SIG-M5 treated with dmso at 0.1 percent for 504 hours (cell line): ENCODE data around the gene NLGN4X.

Source experiments
- DNase-seq: peaks from one replicate; lab custom pipeline; 2025; ENCODE audit not compliant: unreplicated experiment; lab: John Stamatoyannopoulos, UW

Gene NLGN4X

GRCh38 chrX:6228720-6229119 is at the start of gene NLGN4X:
NLGN4X (minus strand) TSS chrX:6228867; CDS start chrX:6151466, 77,401 bp downstream.
- no peak for DNase-seq

- no peak for DNase-seq
Measured at GRCh38 chrX:6266041-6266440, 37.4 kb upstream of the NLGN4X start.

GRCh38 chrX:6262959-6263358 is 34.3 kb upstream of the NLGN4X start:
- DNase-seq = no peak

GRCh38 chrX:6257025-6257424 is 28.4 kb upstream of the NLGN4X start:
- no peak for DNase-seq

DNA sequence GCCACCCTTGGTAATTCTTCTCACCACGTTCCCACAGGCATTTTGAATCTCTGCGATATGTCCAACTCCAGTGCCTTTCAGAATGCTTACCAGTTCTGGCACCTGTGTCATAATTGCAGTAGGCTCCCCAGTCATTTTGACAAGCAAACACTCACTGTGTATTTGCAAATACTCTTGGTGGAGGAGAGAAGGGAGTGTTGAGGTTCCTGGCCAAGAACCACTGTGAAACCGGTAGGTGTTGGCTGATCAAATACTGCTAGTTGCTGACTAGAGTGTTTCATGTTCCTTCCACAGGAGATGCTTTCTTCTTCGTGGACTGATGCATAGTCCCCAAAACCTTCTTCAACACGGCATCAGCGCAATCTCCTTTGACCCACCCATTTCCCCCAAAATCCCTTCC is 16.0 kb upstream of the NLGN4X start:
- no peak for DNase-seq

DNA sequence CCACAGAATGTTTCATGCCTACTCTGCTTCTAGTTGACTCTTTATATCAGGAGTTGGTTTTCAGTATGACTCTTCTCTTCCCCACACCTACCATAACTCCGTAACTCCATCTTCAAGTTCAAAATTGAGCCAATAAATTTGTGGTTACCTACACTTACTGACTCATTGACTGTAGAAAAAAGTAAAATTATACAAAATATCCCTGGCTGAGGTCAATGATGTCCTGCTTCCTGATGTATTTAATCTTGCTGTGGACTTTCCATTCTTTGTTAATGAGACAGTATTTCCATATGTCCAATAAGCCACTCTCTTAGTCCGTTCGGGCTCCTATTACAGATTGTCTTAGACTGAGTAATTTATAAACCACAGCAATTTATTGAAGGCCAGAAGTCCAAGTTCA is 9.9 kb upstream of the NLGN4X start:
- DNase-seq = no peak

- no peak for DNase-seq
Measured at GRCh38 chrX:6227935-6228334, 732 bp downstream of the NLGN4X start.

DNA sequence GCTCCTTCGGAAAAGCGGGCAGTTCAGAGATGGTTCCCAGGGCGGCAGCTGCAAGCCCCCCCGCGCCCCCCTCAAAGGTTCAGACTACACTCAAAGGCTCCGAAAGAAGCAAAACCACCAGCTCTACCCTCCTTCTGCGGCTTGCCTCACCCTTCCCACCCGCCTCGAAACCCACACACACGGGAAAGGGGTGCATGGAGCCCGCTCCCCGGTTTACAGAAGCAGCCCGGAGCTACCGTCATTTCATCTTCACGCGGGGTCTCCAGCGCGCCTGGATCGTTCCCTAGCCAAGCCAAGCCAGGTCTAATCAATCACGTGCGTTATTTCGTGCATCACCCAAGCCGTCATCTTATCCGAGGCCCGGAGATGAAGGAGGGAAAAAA is 1.2 kb downstream of the NLGN4X start:
- no peak for DNase-seq

- DNase-seq = no peak
Measured at GRCh38 chrX:6226596-6227452, 1.8 kb downstream of the NLGN4X start.

- DNase-seq = no peak
Measured at GRCh38 chrX:6225911-6226595, 2.6 kb downstream of the NLGN4X start.

DNA sequence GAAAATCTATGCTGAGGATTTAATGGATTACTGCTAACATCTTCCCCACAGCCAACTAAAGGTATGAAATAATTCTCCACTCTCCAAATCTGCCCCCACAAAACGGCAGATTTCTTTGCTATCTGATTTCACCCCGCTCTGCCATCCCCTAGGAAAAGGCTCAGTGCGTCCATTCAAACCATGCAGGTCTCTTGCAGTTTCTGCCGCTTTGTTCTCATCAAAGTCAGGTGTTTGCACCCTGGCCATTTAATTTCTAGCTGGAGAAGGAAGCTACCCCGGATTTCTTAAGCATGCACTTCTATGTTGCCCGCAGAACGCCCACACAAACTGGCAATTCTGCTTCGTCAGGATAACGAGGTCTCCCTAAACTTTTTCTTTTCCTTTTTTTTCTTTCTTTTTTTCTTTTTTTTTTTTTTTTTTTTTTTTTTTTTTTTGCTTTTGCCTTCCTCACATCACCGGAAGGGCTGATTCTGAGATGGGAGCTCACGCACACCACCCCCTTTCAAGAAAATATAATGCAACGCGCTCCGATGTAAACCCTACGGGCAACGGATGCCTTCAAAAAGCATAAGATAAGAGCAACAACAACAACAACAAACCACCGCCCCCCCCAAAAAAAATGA is 3.3 kb downstream of the NLGN4X start:
- DNase-seq = no peak

DNA sequence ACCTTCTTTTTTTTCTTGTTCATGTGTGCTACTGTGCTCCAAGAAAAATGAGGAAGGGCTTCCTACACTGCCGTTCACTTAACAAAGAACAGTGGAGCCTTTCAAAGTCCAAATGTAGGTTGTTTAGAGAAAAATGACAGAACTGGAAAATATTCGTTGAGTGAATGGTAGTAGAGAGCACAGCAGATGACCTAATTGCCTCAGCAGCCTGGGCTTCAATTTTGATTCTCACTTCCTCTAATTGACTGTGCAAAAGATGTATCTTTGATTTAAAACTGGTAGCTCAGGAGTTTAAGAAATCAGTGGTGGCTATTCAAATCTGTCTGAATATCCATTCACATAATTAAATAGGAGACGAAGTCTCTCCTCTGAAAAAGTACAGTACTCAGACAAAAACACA is 5.2 kb downstream of the NLGN4X start:
- DNase-seq = no peak

DNA sequence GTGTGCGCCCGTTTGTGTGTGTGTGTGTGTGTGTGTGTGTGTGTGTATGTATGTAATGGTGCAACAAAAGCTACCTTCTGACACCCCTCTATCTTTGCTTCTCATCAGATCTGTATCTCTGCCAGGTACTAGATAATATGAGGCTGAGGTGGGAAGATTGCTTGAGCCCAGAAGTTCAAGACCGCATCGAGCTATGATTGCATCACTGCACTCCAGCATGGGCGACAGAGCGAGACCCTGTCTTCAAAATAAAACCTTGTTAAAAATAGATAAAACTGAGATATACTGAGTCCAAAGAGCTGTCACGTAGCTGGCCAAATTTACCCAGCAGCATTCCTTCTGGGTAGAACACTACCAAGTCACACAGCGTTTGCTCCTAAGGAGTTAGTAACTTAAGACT is 18.4 kb downstream of the NLGN4X start:
- no peak for DNase-seq

DNA sequence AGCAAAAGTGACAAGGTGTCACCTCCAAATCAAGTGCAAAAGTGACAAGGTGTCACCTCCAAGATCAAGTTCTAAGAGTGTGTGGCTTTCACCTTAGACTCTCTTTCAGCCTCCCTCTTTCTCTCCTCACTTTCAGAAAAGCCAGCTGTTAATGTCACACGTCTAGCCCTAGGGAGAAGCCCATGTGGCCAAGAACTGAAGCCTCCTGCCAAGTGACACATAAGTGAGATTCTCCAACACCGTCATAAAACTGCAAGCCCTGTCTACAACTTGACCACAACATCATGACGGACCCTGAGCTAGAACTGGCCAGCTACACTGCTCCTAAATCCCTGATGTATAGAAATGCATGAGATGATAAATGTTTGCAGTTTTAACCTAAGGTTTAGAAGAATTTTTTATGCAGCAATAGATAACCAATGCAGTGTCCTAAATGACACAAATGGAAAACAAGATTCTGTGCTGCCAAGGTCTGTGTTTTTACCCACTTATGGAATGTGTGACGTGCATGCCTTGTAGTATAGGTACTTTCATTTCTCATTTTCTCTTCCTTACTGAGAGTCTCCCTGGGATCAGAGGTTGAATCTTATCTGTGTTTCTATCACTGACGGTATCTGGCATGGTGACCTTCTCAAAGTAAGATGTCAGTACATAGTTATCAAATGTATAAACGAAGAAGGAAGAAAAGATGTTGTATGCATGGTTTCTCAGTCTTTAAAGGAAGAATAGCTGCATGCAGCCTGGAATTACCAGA is 25.0 kb downstream of the NLGN4X start:
- no peak for DNase-seq

DNA sequence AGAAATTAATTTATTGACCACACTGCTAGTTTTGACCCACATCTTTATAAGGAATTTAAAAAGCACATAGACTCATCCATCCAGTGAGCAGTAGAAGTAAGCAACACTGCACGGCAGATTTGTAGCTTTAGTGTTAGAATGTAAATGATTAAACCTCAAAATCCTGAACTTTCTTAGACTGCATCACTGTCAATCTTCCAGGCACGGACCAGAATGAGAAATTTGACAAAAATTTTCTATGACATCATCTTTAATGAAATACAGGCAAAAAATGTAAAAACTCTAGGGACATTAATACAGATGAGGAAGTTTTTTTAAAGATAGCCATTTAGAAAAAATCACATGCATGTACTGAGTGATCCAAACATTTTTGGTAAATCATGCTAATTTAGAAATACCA is 29.2 kb downstream of the NLGN4X start:
- no peak for DNase-seq

GRCh38 chrX:6187256-6187655 is 41.4 kb downstream of the NLGN4X start:
- no peak for DNase-seq

DNA sequence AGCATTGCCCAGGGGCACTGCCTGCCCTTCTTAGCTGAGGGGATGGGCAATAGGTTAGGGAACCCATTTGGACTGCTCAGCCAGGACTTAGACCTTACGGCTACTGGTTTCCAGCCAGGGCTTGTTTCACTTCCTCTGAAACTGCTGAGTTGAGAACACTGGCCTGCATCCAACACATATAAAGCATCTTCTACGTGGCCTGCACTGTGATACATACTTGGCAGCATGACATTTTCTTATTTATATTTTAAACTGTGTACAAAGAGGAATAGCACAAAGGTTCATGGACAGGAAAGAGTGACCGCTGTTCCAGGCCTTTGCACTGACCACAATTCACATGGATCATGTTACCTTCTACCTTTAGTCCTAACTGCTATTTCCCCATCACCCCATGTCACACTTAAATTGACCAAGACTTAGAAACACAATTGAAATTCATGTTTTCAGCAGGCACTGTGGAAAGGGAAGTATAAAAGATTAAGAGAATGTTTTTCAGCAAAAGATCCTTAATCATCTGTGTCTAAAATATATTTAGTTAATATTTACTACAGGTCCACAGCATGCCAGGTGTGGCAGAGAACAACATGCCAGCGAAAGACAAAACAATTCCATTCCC is 43.7 kb downstream of the NLGN4X start:
- no peak for DNase-seq

- no peak for DNase-seq
Measured at GRCh38 chrX:6175914-6176313, 52.8 kb downstream of the NLGN4X start.

GRCh38 chrX:6170424-6170823 is 58.2 kb downstream of the NLGN4X start:
- DNase-seq = no peak

GRCh38 chrX:6169407-6169806 is 59.3 kb downstream of the NLGN4X start:
- no peak for DNase-seq

DNA sequence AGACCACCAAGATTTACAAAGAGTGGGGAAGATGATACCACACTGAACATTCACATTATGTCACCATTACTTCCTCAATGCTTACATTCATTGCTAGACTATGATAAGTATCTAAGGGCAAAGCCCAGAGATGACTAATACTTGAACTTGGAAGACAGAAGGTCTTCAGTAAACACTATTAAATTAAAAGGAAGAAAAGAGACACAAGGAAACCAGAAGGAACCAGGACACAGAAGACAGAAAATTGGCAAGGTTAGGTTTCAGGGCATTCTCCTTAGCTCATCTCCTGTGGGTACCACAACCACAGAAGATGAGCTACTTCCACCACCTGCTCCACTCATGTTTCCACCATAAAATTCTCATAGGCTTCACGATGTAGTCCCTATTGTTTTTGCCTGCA is 64.9 kb downstream of the NLGN4X start:
- no peak for DNase-seq
